DOHH2 (cell line): ENCODE data around the gene OSM.

Experiments
- H3F3A ChIP-seq: fragments of 200-600 bp; sonication (generic), shearing (Covaris generic); 2 replicates; pipeline ENCODE4 v1.6.0; 2016; ENCODE audit warnings: antibody characterized with exemption, mild to moderate bottlenecking; ENCODE audit not compliant: control insufficient read depth, insufficient read depth
- H3K27ac ChIP-seq: fragments of 200-600 bp; sonication (generic); 2 replicates; pipeline ENCODE4 v1.5.1; 2014; ENCODE audit warnings: low read depth, mild to moderate bottlenecking, low read length, moderate library complexity
- H3K27me3 ChIP-seq: fragments of 200-600 bp; sonication (generic); 2 replicates; pipeline ENCODE4 v1.6.1; 2014; ENCODE audit warnings: mild to moderate bottlenecking, low read length, mixed read lengths; ENCODE audit not compliant: control insufficient read depth
- H3K36me3 ChIP-seq: fragments of 200-600 bp; sonication (generic); 2 replicates; pipeline ENCODE4 v1.6.1; 2014; ENCODE audit warnings: mild to moderate bottlenecking, low read length, moderate library complexity, mixed read lengths; ENCODE audit not compliant: control insufficient read depth
- H3K4me1 ChIP-seq: fragments of 200-600 bp; sonication (generic); 2 replicates; pipeline ENCODE4 v1.6.1; 2014; ENCODE audit warnings: mild to moderate bottlenecking, low read length, mixed read lengths; ENCODE audit not compliant: control insufficient read depth
- H3K4me2 ChIP-seq: fragments of 200-600 bp; sonication (generic); 2 replicates; pipeline ENCODE4 v1.6.0; 2014; ENCODE audit warnings: mild to moderate bottlenecking, low read length, moderate library complexity
- H3K4me3 ChIP-seq: fragments of 200-600 bp; sonication (generic); 2 replicates; pipeline ENCODE4 v1.5.1; 2014; ENCODE audit warnings: mild to moderate bottlenecking, low read length, mixed read lengths
- H3K79me2 ChIP-seq: fragments of 200-600 bp; sonication (generic); 2 replicates; pipeline ENCODE4 v1.6.1; 2014; ENCODE audit warnings: mild to moderate bottlenecking, low read length, mixed read lengths; ENCODE audit not compliant: control insufficient read depth
- H3K9me2 ChIP-seq: fragments of 200-600 bp; sonication (generic); replicated peaks from 2 replicates; pipeline ENCODE4 v1.6.1; 2014; ENCODE audit warnings: mild to moderate bottlenecking, low read length, mixed read lengths; ENCODE audit not compliant: control insufficient read depth
- H3K9me3 ChIP-seq: fragments of 200-600 bp; sonication (generic); 2 replicates; pipeline ENCODE4 v1.6.1; 2014; ENCODE audit warnings: antibody characterized with exemption, low read length, mixed read lengths; ENCODE audit not compliant: control insufficient read depth, insufficient read depth
- H4K20me1 ChIP-seq: fragments of 200-600 bp; sonication (generic); 2 replicates; pipeline ENCODE4 v1.6.0; 2014; ENCODE audit warnings: low read depth, mild to moderate bottlenecking, antibody characterized with exemption, low read length, moderate library complexity; ENCODE audit not compliant: control insufficient read depth, insufficient read depth
- CTCF ChIP-seq: fragments of 200-600 bp; sonication (generic); IDR thresholded peaks from one replicate; pipeline ENCODE4 v1.5.1; 2014; ENCODE audit warnings: antibody characterized with exemption, mild to moderate bottlenecking, low read depth, low read length; ENCODE audit not compliant: poor library complexity, severe bottlenecking
- EZH2phosphoT487 ChIP-seq: fragments of 200-600 bp; sonication (generic); IDR thresholded peaks from 2 replicates; pipeline ENCODE4 v1.6.1; 2017; ENCODE audit warnings: borderline replicate concordance, mild to moderate bottlenecking, antibody characterized with exemption, low read length, moderate library complexity, mixed read lengths

The OSM gene

GRCh38 chr22:30272781-30273601, 6.3 kb upstream of the OSM start:
- Histone ChIP-seq H3K9me2 (no peaks in the 10 kb centered on the region), H3K4me1 (no peaks in the 10 kb centered on the region), H3K4me3 (no peak overlapping the region), H3K79me2 (no peaks in the 10 kb centered on the region), H3F3A (no peaks in the 10 kb centered on the region), H3K4me2 (no peak overlapping the region), H4K20me1 (no peaks in the 10 kb centered on the region), H3K36me3 (no peaks in the 10 kb centered on the region), H3K27me3 (peaks cover 17% of the 10 kb centered on the region), H3K27ac (no peak overlapping the region), H3K9me3 (no peaks in the 10 kb centered on the region)
- no peak for TF ChIP-seq CTCF
- no peak for TF ChIP-seq EZH2phosphoT487

GRCh38 chr22:30270832-30271231, 4.2 kb upstream of the OSM start:
- H3K27ac ChIP-seq: no peak overlapping the region
- H3K4me3 ChIP-seq: no peak overlapping the region

GRCh38 chr22:30268331-30268730, 1.7 kb upstream of the OSM start:
- H3K4me3 ChIP-seq: no peak overlapping the region

More at GRCh38 chr22:30270832-30271231, 4.2 kb upstream of the OSM start:
- H3K36me3 ChIP-seq: no peaks in the 10 kb centered on the region
- H4K20me1 ChIP-seq: no peaks in the 10 kb centered on the region
- TF ChIP-seq CTCF (no peak), EZH2phosphoT487 (no peak)
- H3K4me2 ChIP-seq: no peak overlapping the region
- no peaks in the 10 kb centered on the region for H3K9me2 ChIP-seq
- peaks cover 18% of the 10 kb centered on the region for H3K4me1 ChIP-seq
- peaks cover 4% of the 10 kb centered on the region; the same call in 1 of the 2 replicates for H3K79me2 ChIP-seq
- H3K9me3 ChIP-seq: no peaks in the 10 kb centered on the region
- peaks cover 14% of the 10 kb centered on the region for H3K27me3 ChIP-seq
- H3F3A ChIP-seq: no peaks in the 10 kb centered on the region

More at GRCh38 chr22:30268331-30268730, 1.7 kb upstream of the OSM start:
- no peaks in the 10 kb centered on the region for H3K36me3 ChIP-seq
- no peak overlapping the region for H3K27ac ChIP-seq
- peaks cover 4% of the 10 kb centered on the region; the same call in 1 of the 2 replicates for H3K79me2 ChIP-seq
- H3K4me2 ChIP-seq: no peak overlapping the region
- no peaks in the 10 kb centered on the region for H3K9me2 ChIP-seq
- H3K4me1 ChIP-seq: peaks cover 25% of the 10 kb centered on the region
- no peaks in the 10 kb centered on the region for H4K20me1 ChIP-seq
- TF ChIP-seq CTCF (no peak), EZH2phosphoT487 (no peak)
- H3K27me3 ChIP-seq: no peaks in the 10 kb centered on the region
- no peaks in the 10 kb centered on the region for H3K9me3 ChIP-seq
- H3F3A ChIP-seq: no peaks in the 10 kb centered on the region
